VCaP (cell line): ENCODE data around the gene CAMSAP2.

Experiments
- H3K27ac ChIP-seq: fragments of 450-650 bp; 2 replicates; pipeline ENCODE4 v1.5.1; 2017
- CTCF ChIP-seq: fragments of 450-650 bp; conservative IDR thresholded peaks from 2 replicates; pipeline ENCODE4 v1.5.1; 2017; ENCODE audit warnings: mild to moderate bottlenecking, moderate library complexity

CAMSAP2 gene

GRCh38 chr1:200724064-200724463 is 14.6 kb upstream of the CAMSAP2 start:
- no peak for TF ChIP-seq CTCF

GRCh38 chr1:200727257-200727656 is 11.4 kb upstream of the CAMSAP2 start:
- TF ChIP-seq CTCF, result no peak
- no peak overlapping the region for H3K27ac ChIP-seq

More at GRCh38 chr1:200724064-200724463, 14.6 kb upstream of the CAMSAP2 start:
- no peak overlapping the region for H3K27ac ChIP-seq

GRCh38 chr1:200729863-200730262 is 8.8 kb upstream of the CAMSAP2 start:
- no peak for TF ChIP-seq CTCF
- no peak overlapping the region for H3K27ac ChIP-seq

- no peak overlapping the region for H3K27ac ChIP-seq
- TF ChIP-seq CTCF, result no peak
Measured at GRCh38 chr1:200731654-200732332, 6.9 kb upstream of the CAMSAP2 start.

- no peak for TF ChIP-seq CTCF
- no peak overlapping the region for H3K27ac ChIP-seq
Measured at GRCh38 chr1:200732438-200732837, 6.3 kb upstream of the CAMSAP2 start.

- TF ChIP-seq CTCF, result no peak
- H3K27ac ChIP-seq, result no peak overlapping the region
Measured at GRCh38 chr1:200733907-200734306, 4.8 kb upstream of the CAMSAP2 start.

GRCh38 chr1:200737647-200738291 is 924 bp upstream of the CAMSAP2 start:
- peak overlapping the region; percentile 98 for H3K27ac ChIP-seq

More at GRCh38 chr1:200737647-200738291, 924 bp upstream of the CAMSAP2 start:
- TF ChIP-seq CTCF, result no peak
